HEK293 (cell line): ENCODE results near the gene MGAT5B.

Experiments used
- CTCF ChIA-PET: fragments of 350-600 bp; formaldehyde crosslinking; extraction: SDS; loops from one replicate; lab custom pipeline; 2021; ENCODE audit warnings: antibody characterized with exemption; lab: Yijun Ruan, JAX
- POLR2A ChIA-PET: fragments of 300-600 bp; formaldehyde crosslinking; extraction: SDS; loops from one replicate; lab custom pipeline; 2020; ENCODE audit warnings: antibody characterized with exemption, inconsistent platforms; lab: Yijun Ruan, JAX
- H3K27ac ChIP-seq: fragments of 200-500 bp; sonication (Bioruptor generic); 2 replicates; pipeline ENCODE4 v1.5.1; 2014; ENCODE audit warnings: low read depth, low read length, control low read depth, inconsistent platforms; ENCODE audit errors: extremely low read depth
- H3K36me3 ChIP-seq, 2 experiments: fragments of 200-500 bp in 1 of 2; sonication (Bioruptor generic) in 1 of 2; 1 replicate in 1 of 2; 2 replicates in 1 of 2; pipeline ENCODE4 v1.5.1; 2014 to 2017; ENCODE audit warnings: inconsistent platforms in 2 of 2, low read length in 2 of 2; ENCODE audit not compliant: control insufficient read depth in 2 of 2, insufficient read depth in 1 of 2
- H3K4me1 ChIP-seq: fragments of 200-500 bp; sonication (Bioruptor generic); 2 replicates; pipeline ENCODE4 v1.5.1; 2014; ENCODE audit warnings: mild to moderate bottlenecking, low read length, inconsistent platforms; ENCODE audit not compliant: control insufficient read depth, insufficient read depth
- H3K4me3 ChIP-seq: 2 replicates; pipeline ENCODE4 v1.5.1; 2011; ENCODE audit warnings: low read depth, mild to moderate bottlenecking, control low read depth, low read length, moderate library complexity
- H3K9me3 ChIP-seq: fragments of 200-500 bp; sonication (Bioruptor generic); 2 replicates; pipeline ENCODE4 v1.5.1; 2014; ENCODE audit warnings: low read depth, low read length, inconsistent platforms; ENCODE audit not compliant: control insufficient read depth, insufficient read depth
- ATF2 ChIP-seq: fragments of 450-650 bp; formaldehyde crosslinking; IDR thresholded peaks from 2 replicates; pipeline ENCODE4 v1.5.1; 2016; ENCODE audit warnings: missing biosample characterization, missing genetic modification characterization, low read depth
- KLF16 ChIP-seq: fragments of 450-650 bp; formaldehyde crosslinking; IDR thresholded peaks from 2 replicates; pipeline ENCODE4 v1.5.1; 2017; ENCODE audit warnings: missing biosample characterization, missing genetic modification characterization
- MYNN ChIP-seq: fragments of 450-650 bp; formaldehyde crosslinking; IDR thresholded peaks from 2 replicates; pipeline ENCODE4 v1.5.1; 2016; ENCODE audit warnings: missing biosample characterization, missing genetic modification characterization, borderline replicate concordance
- SCRT2 ChIP-seq: fragments of 450-650 bp; formaldehyde crosslinking; IDR thresholded peaks from 2 replicates; pipeline ENCODE4 v1.5.1; 2016; ENCODE audit warnings: missing biosample characterization, missing genetic modification characterization
- SP7 ChIP-seq: fragments of 450-650 bp; formaldehyde crosslinking; IDR thresholded peaks from 2 replicates; pipeline ENCODE4 v1.5.1; 2016; ENCODE audit warnings: missing biosample characterization, missing genetic modification characterization
- ZNF175 ChIP-seq: fragments of 450-650 bp; formaldehyde crosslinking; IDR thresholded peaks from 2 replicates; pipeline ENCODE4 v1.5.1; 2016; ENCODE audit warnings: missing biosample characterization, missing genetic modification characterization
- ZNF324 ChIP-seq: fragments of 450-650 bp; formaldehyde crosslinking; IDR thresholded peaks from 2 replicates; pipeline ENCODE4 v1.5.1; 2016; ENCODE audit warnings: missing biosample characterization, missing genetic modification characterization
- ZNF529 ChIP-seq: fragments of 450-650 bp; formaldehyde crosslinking; IDR thresholded peaks from 2 replicates; pipeline ENCODE4 v1.5.1; 2017; ENCODE audit warnings: missing genetic modification characterization, missing biosample characterization; ENCODE audit not compliant: insufficient replicate concordance
- ZNF596 ChIP-seq: fragments of 450-650 bp; IDR thresholded peaks from 2 replicates; pipeline ENCODE4 v1.5.0; 2018; ENCODE audit warnings: missing biosample characterization, mild to moderate bottlenecking, missing genetic modification characterization, moderate library complexity
- ZNF624 ChIP-seq: fragments of 450-650 bp; formaldehyde crosslinking; IDR thresholded peaks from 2 replicates; pipeline ENCODE4 v1.5.1; 2017; ENCODE audit warnings: missing biosample characterization, missing genetic modification characterization
- ZNF664 ChIP-seq: fragments of 450-650 bp; formaldehyde crosslinking; IDR thresholded peaks from 2 replicates; pipeline ENCODE4 v1.5.1; 2016; ENCODE audit warnings: missing biosample characterization, missing genetic modification characterization
- TF ChIP-seq, protein P1 (sequence below): sonication (generic); formaldehyde crosslinking; IDR thresholded peaks from 2 replicates; pipeline ENCODE4 v1.8.1; 2022; ENCODE audit warnings: mild to moderate bottlenecking, moderate library complexity, missing genetic modification reagents
- TF ChIP-seq, protein P2 (sequence below): fragments of 450-650 bp; formaldehyde crosslinking; IDR thresholded peaks from 2 replicates; pipeline ENCODE4 v1.5.1; 2016; ENCODE audit warnings: missing biosample characterization, missing genetic modification characterization, borderline replicate concordance

MGAT5B gene

GRCh38 chr17:76993651-76994050 lies 125.4 kb downstream of the MGAT5B start (continued):
- no peak for TF ChIP-seq ZNF596

DNA sequence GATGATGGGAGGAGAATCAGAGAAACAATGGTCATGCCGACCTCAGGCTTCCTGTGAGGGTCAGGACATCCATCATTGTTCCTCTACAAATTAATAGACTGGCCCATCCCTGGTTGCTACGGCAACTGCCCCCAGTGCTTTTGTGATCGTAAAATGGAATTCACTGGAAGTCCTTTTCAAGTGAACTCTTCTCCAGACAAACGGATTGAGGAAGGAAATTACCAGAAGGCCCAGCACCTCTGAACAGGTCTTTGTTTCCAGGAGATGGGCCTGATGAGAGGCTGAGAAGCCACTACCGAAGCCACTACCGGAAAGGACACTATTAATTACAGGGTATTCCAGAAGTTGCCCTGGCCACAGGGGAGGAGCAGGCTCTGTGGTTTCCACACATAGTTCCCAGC lies 126.0 kb downstream of the MGAT5B start:
- Histone ChIP-seq H3K4me3 (no peak overlapping the region), H3K4me1 (no peaks in the 10 kb centered on the region), H3K36me3 (no peaks in the 10 kb centered on the region), H3K9me3 (no peaks in the 10 kb centered on the region), H3K27ac (no peak overlapping the region)
- TF ChIP-seq, protein P1, sequence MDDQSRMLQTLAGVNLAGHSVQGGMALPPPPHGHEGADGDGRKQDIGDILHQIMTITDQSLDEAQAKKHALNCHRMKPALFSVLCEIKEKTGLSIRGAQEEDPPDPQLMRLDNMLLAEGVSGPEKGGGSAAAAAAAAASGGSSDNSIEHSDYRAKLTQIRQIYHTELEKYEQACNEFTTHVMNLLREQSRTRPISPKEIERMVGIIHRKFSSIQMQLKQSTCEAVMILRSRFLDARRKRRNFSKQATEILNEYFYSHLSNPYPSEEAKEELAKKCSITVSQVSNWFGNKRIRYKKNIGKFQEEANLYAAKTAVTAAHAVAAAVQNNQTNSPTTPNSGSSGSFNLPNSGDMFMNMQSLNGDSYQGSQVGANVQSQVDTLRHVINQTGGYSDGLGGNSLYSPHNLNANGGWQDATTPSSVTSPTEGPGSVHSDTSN (CRISPR knock-in tag): no peak
- TF ChIP-seq MYNN (tag by site-specific recombination) (peak; percentile 91), ZNF664 (no peak), SP7 (tag by site-specific recombination) (peak; percentile 69)
- ChIA-PET CTCF (no interaction called here), POLR2A (no interaction called here)

DNA sequence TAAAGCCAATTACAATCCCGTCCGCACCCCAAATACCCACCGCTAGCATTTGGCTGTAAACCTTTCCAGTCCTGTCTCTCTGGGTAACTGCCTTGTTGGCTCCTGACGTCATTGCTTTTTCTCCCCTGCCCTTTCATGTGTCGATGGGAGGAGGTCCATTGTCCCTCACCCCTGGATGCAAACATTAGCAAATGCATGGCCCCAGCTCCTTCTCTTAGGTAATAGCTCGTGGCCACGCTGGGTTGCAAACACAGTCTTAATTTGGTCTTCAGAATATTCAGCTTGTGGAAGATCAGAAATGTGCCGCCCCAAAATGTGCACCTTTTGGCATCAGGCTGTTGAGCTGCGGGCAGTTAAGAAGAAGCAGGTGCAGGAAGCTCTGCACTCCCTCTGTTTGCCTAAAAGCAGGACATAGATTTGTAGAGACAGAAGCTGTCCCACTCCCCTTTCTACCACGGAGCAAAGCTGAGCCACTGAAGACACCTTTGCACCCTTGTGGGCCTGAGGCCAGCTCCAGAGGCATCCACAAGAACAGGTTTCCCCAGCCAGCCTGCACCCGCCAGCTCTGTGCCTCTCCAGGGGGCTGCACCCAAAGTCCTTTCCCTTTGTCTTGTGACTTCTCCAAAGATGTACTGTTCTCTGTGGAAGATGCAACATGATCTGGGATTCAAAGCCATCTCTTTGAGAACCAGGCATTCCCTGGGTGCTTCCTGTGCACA lies 127.3 kb downstream of the MGAT5B start:
- POLR2A ChIA-PET: no interaction called here

GRCh38 chr17:76996741-76997694 lies 128.8 kb downstream of the MGAT5B start:
- POLR2A ChIA-PET: interaction anchor here (0.6 kb wide), 1 partner anchor 8 kb away, joined by 3 read pairs; no protein-coding TSS in a partner anchor

More for the DNA sequence above, 127.3 kb downstream of the MGAT5B start:
- H3K9me3 ChIP-seq: no peaks in the 10 kb centered on the region
- H3K36me3 ChIP-seq: no peaks in the 10 kb centered on the region
- TF ChIP-seq ZNF175 (tag by site-specific recombination) (no peak), ZNF624 (tag by site-specific recombination) (no peak), ATF2 (tag by site-specific recombination) (peak; percentile 44; the same call in 1 of the 2 replicates)
- H3K4me1 ChIP-seq: no peaks in the 10 kb centered on the region
- no peak overlapping the region for H3K4me3 ChIP-seq
- H3K27ac ChIP-seq: no peak overlapping the region
- CTCF ChIA-PET: interaction anchor here (0.6 to 0.7 kb wide), 3 partner anchors 15 to 245 kb away, joined by 3 to 4 read pairs (median 3); no protein-coding TSS in a partner anchor

More at GRCh38 chr17:76996741-76997694, 128.8 kb downstream of the MGAT5B start:
- CTCF ChIA-PET: interaction anchor here (0.6 to 1.6 kb wide), 2 partner anchors 59 to 682 kb away, joined by 4 read pairs; no protein-coding TSS in a partner anchor
- no peak overlapping the region for H3K27ac ChIP-seq
- H3K36me3 ChIP-seq: no peaks in the 10 kb centered on the region
- H3K4me1 ChIP-seq: peaks cover 1% of the 10 kb centered on the region
- TF ChIP-seq SCRT2 (tag by site-specific recombination): peak; percentile 53
- TF ChIP-seq MYNN (tag by site-specific recombination): no peak
- no peak for TF ChIP-seq ZNF324 (tag by site-specific recombination)
- TF ChIP-seq, protein P2, sequence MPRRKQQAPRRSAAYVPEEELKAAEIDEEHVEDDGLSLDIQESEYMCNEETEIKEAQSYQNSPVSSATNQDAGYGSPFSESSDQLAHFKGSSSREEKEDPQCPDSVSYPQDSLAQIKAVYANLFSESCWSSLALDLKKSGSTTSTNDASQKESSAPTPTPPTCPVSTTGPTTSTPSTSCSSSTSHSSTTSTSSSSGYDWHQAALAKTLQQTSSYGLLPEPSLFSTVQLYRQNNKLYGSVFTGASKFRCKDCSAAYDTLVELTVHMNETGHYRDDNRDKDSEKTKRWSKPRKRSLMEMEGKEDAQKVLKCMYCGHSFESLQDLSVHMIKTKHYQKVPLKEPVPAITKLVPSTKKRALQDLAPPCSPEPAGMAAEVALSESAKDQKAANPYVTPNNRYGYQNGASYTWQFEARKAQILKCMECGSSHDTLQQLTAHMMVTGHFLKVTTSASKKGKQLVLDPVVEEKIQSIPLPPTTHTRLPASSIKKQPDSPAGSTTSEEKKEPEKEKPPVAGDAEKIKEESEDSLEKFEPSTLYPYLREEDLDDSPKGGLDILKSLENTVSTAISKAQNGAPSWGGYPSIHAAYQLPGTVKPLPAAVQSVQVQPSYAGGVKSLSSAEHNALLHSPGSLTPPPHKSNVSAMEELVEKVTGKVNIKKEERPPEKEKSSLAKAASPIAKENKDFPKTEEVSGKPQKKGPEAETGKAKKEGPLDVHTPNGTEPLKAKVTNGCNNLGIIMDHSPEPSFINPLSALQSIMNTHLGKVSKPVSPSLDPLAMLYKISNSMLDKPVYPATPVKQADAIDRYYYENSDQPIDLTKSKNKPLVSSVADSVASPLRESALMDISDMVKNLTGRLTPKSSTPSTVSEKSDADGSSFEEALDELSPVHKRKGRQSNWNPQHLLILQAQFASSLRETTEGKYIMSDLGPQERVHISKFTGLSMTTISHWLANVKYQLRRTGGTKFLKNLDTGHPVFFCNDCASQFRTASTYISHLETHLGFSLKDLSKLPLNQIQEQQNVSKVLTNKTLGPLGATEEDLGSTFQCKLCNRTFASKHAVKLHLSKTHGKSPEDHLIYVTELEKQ (tag by site-specific recombination): no peak
- TF ChIP-seq KLF16 (tag by site-specific recombination): no peak
- TF ChIP-seq ZNF529: no peak
- no peaks in the 10 kb centered on the region for H3K9me3 ChIP-seq
- H3K4me3 ChIP-seq: no peak overlapping the region
